Left ventricle myocardium inferior (tissue), 1 donor: ENCODE results near the gene GCM1. TPM values are rescaled to one million over a fixed set of nuclear protein-coding genes. Genes with fewer than 3 reads are reported as not detected.

Experiments used
- DNase-seq: peaks from one replicate; pipeline ENCODE4 v3.0.0-alpha.2; 2020
- H3K27ac ChIP-seq: fragments of 200-600 bp; replicated peaks from 2 replicates; pipeline ENCODE4 v1.8.0; 2021
- H3K27me3 ChIP-seq: fragments of 200-600 bp; 2 replicates; pipeline ENCODE4 v1.8.0; 2021; ENCODE audit warnings: low read depth
- H3K36me3 ChIP-seq: fragments of 200-600 bp; 2 replicates; pipeline ENCODE4 v1.8.0; 2021
- H3K4me1 ChIP-seq: fragments of 200-600 bp; 2 replicates; pipeline ENCODE4 v1.8.0; 2021
- H3K4me3 ChIP-seq: fragments of 200-600 bp; 2 replicates; pipeline ENCODE4 v1.8.0; 2021; ENCODE audit warnings: mild to moderate bottlenecking, moderate library complexity
- H3K9me3 ChIP-seq: fragments of 200-600 bp; replicated peaks from 2 replicates; pipeline ENCODE4 v1.8.0; 2021
- CTCF ChIP-seq: fragments of 200-600 bp; IDR thresholded peaks from 2 replicates; pipeline ENCODE4 v1.8.0; 2021; ENCODE audit warnings: antibody characterized with exemption, mild to moderate bottlenecking, borderline replicate concordance
- intact Hi-C: fragments of 100-400 bp; cut with micrococcal nuclease; formaldehyde crosslinking; loops from one replicate; pipeline ENCODE4 v1.11.0; 2022
- total RNA-seq: library from RNA; stranded (reverse); fragmentation: NEBNext Ultra II Directional; extraction: Animal tissue kit (Norgen Biotek cat#: 25700); gene quantifications from one replicate; pipeline ENCODE4 v1.2.1, GENCODE V29; 2021
- donor health status: DM: no; HTN: yes; CAD: no; lungs with severe emphysema.

Gene GCM1
- total RNA-seq, 1 donor from 2014 or later, result not detected

- Histone ChIP-seq H3K4me1 (no peaks in the 10 kb centered on the region), H3K9me3 (peaks cover 9% of the 10 kb centered on the region)
- intact Hi-C loops, result no loop called here
These were observed 33.5 kb downstream of the GCM1 start for GRCh38 chr6:53115113-53115512.

GRCh38 chr6:53113742-53114141 is 34.9 kb downstream of the GCM1 start:
- intact Hi-C loops, result no loop called here
- H3K9me3 ChIP-seq, result peaks cover 9% of the 10 kb centered on the region
- no peaks in the 10 kb centered on the region for H3K36me3 ChIP-seq
- H3K4me1 ChIP-seq, result no peaks in the 10 kb centered on the region
- no peak for TF ChIP-seq CTCF
- no peaks in the 10 kb centered on the region for H3K27me3 ChIP-seq
- H3K4me3 ChIP-seq, result no peak overlapping the region
- no peak for DNase-seq
- no peak overlapping the region for H3K27ac ChIP-seq

More at GRCh38 chr6:53115113-53115512, 33.5 kb downstream of the GCM1 start:
- no peak overlapping the region for H3K27ac ChIP-seq
- H3K36me3 ChIP-seq, result no peaks in the 10 kb centered on the region
- H3K27me3 ChIP-seq, result no peaks in the 10 kb centered on the region
- TF ChIP-seq CTCF, result no peak
- no peak for DNase-seq
- H3K4me3 ChIP-seq, result no peak overlapping the region

- H3K36me3 ChIP-seq, result no peaks in the 10 kb centered on the region
- no peak overlapping the region for H3K4me3 ChIP-seq
- H3K27ac ChIP-seq, result no peak overlapping the region
- H3K27me3 ChIP-seq, result no peaks in the 10 kb centered on the region
- no peak for TF ChIP-seq CTCF
- no peak for DNase-seq
- H3K9me3 ChIP-seq, result peaks cover 9% of the 10 kb centered on the region
- intact Hi-C loops, result no loop called here
- no peaks in the 10 kb centered on the region for H3K4me1 ChIP-seq
These were observed 35.8 kb downstream of the GCM1 start for GRCh38 chr6:53112871-53113270.

- no peaks in the 10 kb centered on the region for H3K36me3 ChIP-seq
- H3K27ac ChIP-seq, result no peak overlapping the region
- no peak overlapping the region for H3K4me3 ChIP-seq
- no peak for TF ChIP-seq CTCF
- intact Hi-C loops, result no loop called here
- peaks cover 9% of the 10 kb centered on the region for H3K9me3 ChIP-seq
- H3K27me3 ChIP-seq, result no peaks in the 10 kb centered on the region
- no peak for DNase-seq
- no peaks in the 10 kb centered on the region for H3K4me1 ChIP-seq
These were observed 36.2 kb downstream of the GCM1 start for GRCh38 chr6:53112404-53112803.

GRCh38 chr6:53111865-53112264 is 36.8 kb downstream of the GCM1 start:
- Histone ChIP-seq H3K9me3 (peaks cover 9% of the 10 kb centered on the region), H3K36me3 (no peaks in the 10 kb centered on the region), H3K4me3 (no peak overlapping the region), H3K27me3 (no peaks in the 10 kb centered on the region), H3K27ac (no peak overlapping the region), H3K4me1 (no peaks in the 10 kb centered on the region)
- DNase-seq, result no peak
- intact Hi-C loops, result no loop called here
- no peak for TF ChIP-seq CTCF

GRCh38 chr6:53109612-53110011 is 39.0 kb downstream of the GCM1 start:
- TF ChIP-seq CTCF, result no peak
- H3K36me3 ChIP-seq, result no peaks in the 10 kb centered on the region

More at GRCh38 chr6:53109612-53110011, 39.0 kb downstream of the GCM1 start:
- Histone ChIP-seq H3K4me3 (no peak overlapping the region), H3K9me3 (no peaks in the 10 kb centered on the region), H3K27ac (no peak overlapping the region), H3K4me1 (no peaks in the 10 kb centered on the region), H3K27me3 (no peaks in the 10 kb centered on the region)
- no peak for DNase-seq
- intact Hi-C loops, result no loop called here
